GM18909 (cell line): ENCODE data around the gene GSTCD.
"Not testable (repeated sequence)": the region's sequence is repeated elsewhere in the genome, so short reads cannot be mapped to it uniquely, and the experiment has no call there.

Experiments
- ATAC-seq: cut with Tn5 transposase; IDR thresholded peaks from one replicate; pipeline ENCODE4 v1.9.1; 2021; ENCODE audit warnings: mild to moderate bottlenecking; ENCODE audit not compliant: unreplicated experiment, poor library complexity

The GSTCD gene

GRCh38 chr4:105786748-105787147 is 78.2 kb downstream of the GSTCD start:
- ATAC-seq, result no peak

- ATAC-seq, result no peak
Measured at GRCh38 chr4:105797225-105797624, 88.6 kb downstream of the GSTCD start.

GRCh38 chr4:105805501-105806120 is 97.0 kb downstream of the GSTCD start:
- ATAC-seq, result no peak

- no peak for ATAC-seq
Measured at GRCh38 chr4:105807496-105807895, 98.9 kb downstream of the GSTCD start.

- ATAC-seq, result no peak
Measured at GRCh38 chr4:105808030-105808749, 99.6 kb downstream of the GSTCD start.

- ATAC-seq, result no peak
Measured at GRCh38 chr4:105808750-105809041, 100.1 kb downstream of the GSTCD start.

- no peak for ATAC-seq
Measured at GRCh38 chr4:105815701-105816100, 107.1 kb downstream of the GSTCD start.

GRCh38 chr4:105822061-105822460 is 113.5 kb downstream of the GSTCD start:
- ATAC-seq, result no peak

GRCh38 chr4:105828074-105828473 is 119.5 kb downstream of the GSTCD start:
- no peak for ATAC-seq

- ATAC-seq, result no peak
Measured at GRCh38 chr4:105831189-105831588, 122.6 kb downstream of the GSTCD start.

- no peak for ATAC-seq
Measured at GRCh38 chr4:105835177-105835576, 126.6 kb downstream of the GSTCD start.

GRCh38 chr4:105836537-105836936 is 128.0 kb downstream of the GSTCD start:
- no peak for ATAC-seq

- no peak for ATAC-seq
Measured at GRCh38 chr4:105837037-105837436, 128.5 kb downstream of the GSTCD start.

GRCh38 chr4:105838082-105838481 is 129.5 kb downstream of the GSTCD start:
- ATAC-seq, result no peak

- no peak for ATAC-seq
Measured at GRCh38 chr4:105840426-105841174, 132.0 kb downstream of the GSTCD start.

GRCh38 chr4:105843941-105844340 is 135.4 kb downstream of the GSTCD start:
- ATAC-seq, result no peak

GRCh38 chr4:105845559-105845958 is 137.0 kb downstream of the GSTCD start:
- ATAC-seq, result no peak

GRCh38 chr4:105848359-105848758 is 139.8 kb downstream of the GSTCD start:
- ATAC-seq, result not testable (repeated sequence)

- no peak for ATAC-seq
Measured at GRCh38 chr4:105851196-105851595, 142.6 kb downstream of the GSTCD start.

- not testable (repeated sequence) for ATAC-seq
Measured at GRCh38 chr4:105852230-105852629, 143.6 kb downstream of the GSTCD start.

- ATAC-seq, result no peak
Measured at GRCh38 chr4:105858466-105859040, 150.0 kb downstream of the GSTCD start.
